ENCODE results near the gene RNF130. TPM values are rescaled to one million over a fixed set of nuclear protein-coding genes. Genes with fewer than 3 reads are reported as not detected.

RNF130 gene
- total and polyA plus RNA-seq, 2 experiments from 2014 or later, result 69.6 to 83.0 TPM

DNA sequence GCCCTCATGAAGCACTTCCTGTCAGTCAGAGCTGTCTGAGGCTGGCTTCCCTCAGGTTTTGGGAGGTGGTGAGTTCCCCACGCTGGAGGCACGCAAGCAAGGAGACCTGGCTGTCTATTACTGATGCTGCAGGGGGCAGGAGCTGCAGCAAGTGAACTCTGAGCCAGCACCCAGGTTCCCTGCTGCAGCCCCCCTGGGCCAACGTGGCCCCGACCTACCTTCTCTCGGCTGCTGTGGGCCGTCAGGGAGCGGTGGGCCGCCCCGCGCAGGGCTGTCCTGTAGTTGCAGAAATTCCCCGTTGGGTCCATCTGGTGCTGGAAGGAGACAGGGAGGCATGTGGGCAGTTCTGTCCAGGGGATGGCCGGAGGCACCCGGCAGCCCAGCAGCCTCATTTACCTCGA lies 46.8 kb upstream of the RNF130 start:
- Histone ChIP-seq H3K27me3 (no peaks in the 10 kb centered on the region), H3K4me3 (no peak overlapping the region), H3K27ac (no peak overlapping the region), H3K36me3 (no peaks in the 10 kb centered on the region), H3K9me3 (ENCODE audit: low read depth) (no peaks in the 10 kb centered on the region), H3K4me1 (ENCODE audit: low read depth) (no peaks in the 10 kb centered on the region)
- TF ChIP-seq, protein P1, sequence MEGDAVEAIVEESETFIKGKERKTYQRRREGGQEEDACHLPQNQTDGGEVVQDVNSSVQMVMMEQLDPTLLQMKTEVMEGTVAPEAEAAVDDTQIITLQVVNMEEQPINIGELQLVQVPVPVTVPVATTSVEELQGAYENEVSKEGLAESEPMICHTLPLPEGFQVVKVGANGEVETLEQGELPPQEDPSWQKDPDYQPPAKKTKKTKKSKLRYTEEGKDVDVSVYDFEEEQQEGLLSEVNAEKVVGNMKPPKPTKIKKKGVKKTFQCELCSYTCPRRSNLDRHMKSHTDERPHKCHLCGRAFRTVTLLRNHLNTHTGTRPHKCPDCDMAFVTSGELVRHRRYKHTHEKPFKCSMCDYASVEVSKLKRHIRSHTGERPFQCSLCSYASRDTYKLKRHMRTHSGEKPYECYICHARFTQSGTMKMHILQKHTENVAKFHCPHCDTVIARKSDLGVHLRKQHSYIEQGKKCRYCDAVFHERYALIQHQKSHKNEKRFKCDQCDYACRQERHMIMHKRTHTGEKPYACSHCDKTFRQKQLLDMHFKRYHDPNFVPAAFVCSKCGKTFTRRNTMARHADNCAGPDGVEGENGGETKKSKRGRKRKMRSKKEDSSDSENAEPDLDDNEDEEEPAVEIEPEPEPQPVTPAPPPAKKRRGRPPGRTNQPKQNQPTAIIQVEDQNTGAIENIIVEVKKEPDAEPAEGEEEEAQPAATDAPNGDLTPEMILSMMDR (IDR thresholded peaks at IDR 0.05; ENCODE audit: low read depth, low read length), result no peak
- DNase-seq (ENCODE audit: low read depth in 1 of 2, low spot score in 1 of 2), result no peak

DNA sequence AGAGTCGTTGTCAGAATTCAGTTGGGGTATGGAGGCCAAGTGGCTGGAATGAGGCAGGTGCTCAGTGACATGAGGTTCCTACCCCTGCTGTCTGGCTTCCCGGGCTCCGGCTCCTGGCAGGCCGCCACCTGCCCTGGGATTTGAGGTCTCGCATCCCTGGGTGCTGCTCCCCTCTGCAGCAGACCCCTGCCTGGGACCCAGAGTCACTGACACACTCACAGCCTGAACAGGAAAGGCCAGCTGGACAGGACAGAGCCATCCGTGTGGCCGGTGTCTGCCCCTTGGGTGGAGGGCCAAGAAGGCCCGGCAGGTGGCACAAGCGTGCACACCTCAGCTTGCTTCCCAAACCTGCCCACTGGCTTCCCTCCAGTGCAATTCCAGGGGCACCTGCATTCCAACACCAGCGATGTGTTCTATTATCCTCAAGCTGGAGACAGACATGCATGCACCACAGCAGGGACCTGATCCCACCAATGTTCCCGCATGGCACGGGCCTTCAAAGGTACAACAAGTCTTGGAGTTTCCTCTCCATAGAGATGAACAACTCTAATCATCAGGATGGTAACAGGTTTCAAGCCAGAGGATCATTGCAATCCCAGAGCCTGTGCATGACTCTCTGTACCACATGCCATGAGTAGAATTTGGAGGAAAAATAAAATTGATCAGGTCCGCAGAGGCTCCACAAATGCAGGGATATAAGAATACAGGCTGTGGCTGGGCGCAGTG lies 45.6 kb upstream of the RNF130 start:
- TF ChIP-seq, protein P1 (IDR thresholded peaks at IDR 0.05; ENCODE audit: low read depth, low read length), result no peak
- no peaks in the 10 kb centered on the region for H3K36me3 ChIP-seq
- H3K27me3 ChIP-seq, result no peaks in the 10 kb centered on the region
- no peaks in the 10 kb centered on the region for H3K9me3 ChIP-seq (ENCODE audit: low read depth)
- no peak overlapping the region for H3K27ac ChIP-seq
- no peak overlapping the region for H3K4me3 ChIP-seq
- no peaks in the 10 kb centered on the region for H3K4me1 ChIP-seq (ENCODE audit: low read depth)
- DNase-seq (ENCODE audit: low read depth in 1 of 2, low spot score in 1 of 2), result no peak

DNA sequence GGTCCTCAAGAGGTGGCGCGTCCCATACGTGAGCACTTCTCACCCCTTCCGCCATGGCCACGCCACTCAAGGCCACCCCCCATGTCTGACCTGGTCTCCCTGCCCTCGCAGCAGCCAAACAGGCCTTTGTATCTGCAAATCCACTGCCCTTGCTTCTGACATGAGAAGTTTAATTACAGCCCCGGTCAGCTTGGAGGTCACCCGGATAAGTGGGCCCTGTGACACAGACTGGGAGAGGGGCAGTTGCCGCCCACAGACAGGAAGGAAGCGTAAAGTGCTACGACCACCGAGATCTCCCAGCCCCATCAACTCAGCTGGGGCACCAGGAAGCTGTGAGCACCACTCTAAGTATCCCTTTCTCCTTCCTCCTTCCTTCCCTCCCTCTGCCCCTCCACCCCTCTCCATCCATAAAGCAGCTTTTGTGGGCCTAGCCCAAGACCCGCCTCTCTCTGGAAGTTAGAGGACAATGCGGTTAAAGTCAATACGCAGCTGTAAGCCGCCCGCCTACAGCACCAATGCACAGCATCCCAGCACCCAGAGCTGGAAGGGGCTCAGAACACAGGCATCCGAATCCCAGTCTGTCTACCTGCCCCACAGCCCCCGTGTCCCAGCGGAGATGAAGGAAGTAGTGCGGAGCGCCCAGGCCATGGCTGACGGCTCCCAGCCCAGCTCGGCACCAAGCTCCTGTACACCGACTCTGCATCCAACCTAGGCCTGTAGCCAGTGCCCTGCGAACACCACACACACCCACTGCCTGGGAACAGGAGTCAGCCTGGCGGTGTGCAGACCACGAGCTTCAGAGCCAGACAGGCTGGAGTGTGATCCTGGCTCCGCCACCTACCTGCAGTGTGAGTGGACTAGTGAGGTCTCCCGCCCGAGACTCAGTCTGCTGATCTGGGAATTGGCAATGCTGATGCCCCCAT lies 44.8 kb upstream of the RNF130 start:
- no peaks in the 10 kb centered on the region for H3K27me3 ChIP-seq
- TF ChIP-seq, protein P1 (IDR thresholded peaks at IDR 0.05; ENCODE audit: low read depth, low read length), result no peak
- no peaks in the 10 kb centered on the region for H3K36me3 ChIP-seq
- peak overlapping the region; percentile 57 for H3K27ac ChIP-seq
- DNase-seq (ENCODE audit: low read depth in 1 of 2, low spot score in 1 of 2), result no peak
- no peaks in the 10 kb centered on the region for H3K9me3 ChIP-seq (ENCODE audit: low read depth)
- H3K4me1 ChIP-seq (ENCODE audit: low read depth), result no peaks in the 10 kb centered on the region
- no peak overlapping the region for H3K4me3 ChIP-seq

DNA sequence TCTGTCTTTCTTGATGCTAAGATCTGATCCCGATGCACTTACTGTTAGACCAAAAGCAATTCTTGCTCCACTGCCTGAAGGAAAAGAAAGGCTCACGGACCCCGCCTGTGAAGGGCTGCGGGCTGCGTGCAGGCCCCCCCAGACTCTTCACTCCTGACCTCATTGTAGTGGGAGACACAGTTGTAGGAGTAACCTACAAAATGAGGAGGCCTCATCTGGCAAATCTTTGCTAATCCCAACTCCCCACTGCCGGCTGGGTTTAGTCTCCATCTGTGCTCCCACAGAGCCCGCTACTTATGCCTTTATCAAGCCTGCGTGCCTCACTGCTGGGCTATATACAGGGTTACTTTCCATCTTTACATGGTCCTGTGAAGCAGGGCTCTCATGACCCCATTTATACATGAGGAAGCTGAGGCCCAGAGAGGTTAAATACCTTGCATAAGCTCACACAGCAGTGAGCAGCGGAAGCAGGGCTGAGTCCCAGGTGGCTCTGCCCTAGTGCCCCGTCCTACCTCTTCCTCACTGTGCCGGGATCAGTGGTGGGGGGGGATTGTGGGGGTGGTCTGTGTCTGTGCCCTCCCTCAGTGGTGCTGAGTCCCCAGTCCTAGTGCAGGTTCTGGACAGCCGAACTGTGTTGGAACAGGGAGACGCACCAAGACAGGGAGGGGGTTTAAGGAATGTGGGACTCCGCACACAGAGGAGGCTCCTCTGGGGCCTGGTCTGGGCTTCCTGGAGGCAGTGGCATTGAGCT lies 43.9 kb upstream of the RNF130 start:
- H3K4me3 ChIP-seq, result no peak overlapping the region
- TF ChIP-seq, protein P1 (IDR thresholded peaks at IDR 0.05; ENCODE audit: low read depth, low read length), result no peak
- H3K36me3 ChIP-seq, result no peaks in the 10 kb centered on the region
- no peaks in the 10 kb centered on the region for H3K27me3 ChIP-seq
- H3K4me1 ChIP-seq (ENCODE audit: low read depth), result no peaks in the 10 kb centered on the region
- DNase-seq (ENCODE audit: low read depth in 1 of 2, low spot score in 1 of 2), result no peak
- no peaks in the 10 kb centered on the region for H3K9me3 ChIP-seq (ENCODE audit: low read depth)
- peak overlapping the region; percentile 57 for H3K27ac ChIP-seq

DNA sequence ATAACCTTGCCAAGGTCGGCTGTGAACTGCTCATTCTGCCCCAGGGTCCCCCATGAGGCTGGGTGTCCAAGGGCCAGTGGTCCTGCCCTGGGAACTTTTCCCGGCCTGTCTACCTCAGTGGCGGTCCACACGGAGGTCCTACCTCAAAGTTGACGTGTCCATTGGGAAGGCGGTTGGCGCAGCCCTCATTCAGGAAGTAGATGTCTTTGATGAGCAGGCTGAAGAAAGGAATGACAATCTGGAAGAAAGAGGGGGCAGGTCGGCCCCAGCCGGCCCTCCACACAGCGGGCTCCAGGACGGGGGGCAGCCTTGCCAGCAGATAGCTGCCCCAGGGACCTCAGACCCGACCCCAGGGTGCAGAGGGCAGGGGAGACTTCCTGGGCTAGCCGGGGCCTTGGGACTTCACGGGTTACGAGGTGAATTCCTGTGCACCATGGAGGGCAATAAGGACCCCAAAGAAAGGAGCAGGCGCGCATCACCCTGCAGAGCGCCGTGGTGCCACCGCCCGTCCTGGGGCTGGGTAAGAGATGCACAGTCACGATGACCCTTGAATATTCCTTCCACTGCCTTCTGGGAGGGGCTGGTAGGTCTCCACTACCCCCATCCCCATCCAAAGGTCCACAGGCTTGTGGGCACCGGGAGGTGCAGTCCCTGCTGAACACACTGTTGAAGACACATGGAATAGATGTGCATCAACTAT lies 42.9 kb upstream of the RNF130 start:
- H3K27me3 ChIP-seq, result no peaks in the 10 kb centered on the region
- DNase-seq (ENCODE audit: low read depth in 1 of 2, low spot score in 1 of 2), result no peak
- H3K27ac ChIP-seq, result no peak overlapping the region
- TF ChIP-seq, protein P1 (IDR thresholded peaks at IDR 0.05; ENCODE audit: low read depth, low read length), result no peak
- H3K9me3 ChIP-seq (ENCODE audit: low read depth), result no peaks in the 10 kb centered on the region
- no peak overlapping the region for H3K4me3 ChIP-seq
- H3K4me1 ChIP-seq (ENCODE audit: low read depth), result no peaks in the 10 kb centered on the region
- H3K36me3 ChIP-seq, result no peaks in the 10 kb centered on the region
